T follicular helper cell (primary cell): ENCODE results near the gene KLF16.

Source experiments
- DNase-seq: peaks from one replicate; pipeline ENCODE4 v3.0.0-alpha.2; 2020; ENCODE audit warnings: low read depth

The KLF16 gene

GRCh38 chr19:1843116-1843515 is 20.3 kb downstream of the KLF16 start:
- no peak for DNase-seq

- DNase-seq: no peak
These were observed 22.0 kb downstream of the KLF16 start for GRCh38 chr19:1841209-1841924.

- DNase-seq: no peak
These were observed 22.8 kb downstream of the KLF16 start for GRCh38 chr19:1840541-1841115.

GRCh38 chr19:1839658-1840540 is 23.5 kb downstream of the KLF16 start:
- DNase-seq: no peak

GRCh38 chr19:1837625-1838105 is 25.7 kb downstream of the KLF16 start:
- peak; percentile 46 for DNase-seq

- no peak for DNase-seq
These were observed 26.2 kb downstream of the KLF16 start for GRCh38 chr19:1837222-1837565.

- DNase-seq: no peak
These were observed 26.7 kb downstream of the KLF16 start for GRCh38 chr19:1836458-1837221.

GRCh38 chr19:1833540-1833939 is 29.8 kb downstream of the KLF16 start:
- DNase-seq: no peak

- DNase-seq: no peak
These were observed 31.2 kb downstream of the KLF16 start for GRCh38 chr19:1832046-1832663.

GRCh38 chr19:1830978-1831377 is 32.4 kb downstream of the KLF16 start:
- no peak for DNase-seq

GRCh38 chr19:1830568-1830967 is 32.8 kb downstream of the KLF16 start:
- no peak for DNase-seq

- DNase-seq: no peak
These were observed 33.4 kb downstream of the KLF16 start for GRCh38 chr19:1829958-1830357.

GRCh38 chr19:1828279-1829238 is 34.8 kb downstream of the KLF16 start:
- no peak for DNase-seq

GRCh38 chr19:1827566-1828278 is 35.7 kb downstream of the KLF16 start:
- no peak for DNase-seq

GRCh38 chr19:1826557-1827521 is 36.5 kb downstream of the KLF16 start:
- no peak for DNase-seq

- peak; percentile 75 for DNase-seq
These were observed 37.3 kb downstream of the KLF16 start for GRCh38 chr19:1825909-1826556.

GRCh38 chr19:1824252-1824622 is 39.1 kb downstream of the KLF16 start:
- DNase-seq: no peak
